Epithelial cell of proximal tubule (primary cell): ENCODE data around the gene SNX9. TPM values are rescaled to one million over a fixed set of nuclear protein-coding genes. Genes with fewer than 3 reads are reported as not detected.
"Not testable (repeated sequence)": the region's sequence is repeated elsewhere in the genome, so short reads cannot be mapped to it uniquely, and the experiment has no call there.

Source experiments
- DNase-seq: peaks from one replicate; pipeline ENCODE4 v3.0.0-alpha.2; 2011; ENCODE audit warnings: low read depth
- H3K4me3 ChIP-seq: 2 replicates; pipeline ENCODE4 v1.5.1; 2011; ENCODE audit warnings: low read depth, mild to moderate bottlenecking, low read length
- total RNA-seq: library from RNA; depleted of rRNA; stranded (reverse); fragments of >200 nt; gene quantifications from 2 replicates; pipeline ENCODE4 v1.2.3, GENCODE V29; 2015
- TF ChIP-seq, protein P1 (sequence below): conservative IDR thresholded peaks from 2 replicates; pipeline ENCODE4 v1.5.1; 2012; ENCODE audit warnings: low read depth, mild to moderate bottlenecking, low read length

The SNX9 gene
- total RNA-seq, 1 donor from 2014 or later: 51.3 TPM

- TF ChIP-seq, protein P1, sequence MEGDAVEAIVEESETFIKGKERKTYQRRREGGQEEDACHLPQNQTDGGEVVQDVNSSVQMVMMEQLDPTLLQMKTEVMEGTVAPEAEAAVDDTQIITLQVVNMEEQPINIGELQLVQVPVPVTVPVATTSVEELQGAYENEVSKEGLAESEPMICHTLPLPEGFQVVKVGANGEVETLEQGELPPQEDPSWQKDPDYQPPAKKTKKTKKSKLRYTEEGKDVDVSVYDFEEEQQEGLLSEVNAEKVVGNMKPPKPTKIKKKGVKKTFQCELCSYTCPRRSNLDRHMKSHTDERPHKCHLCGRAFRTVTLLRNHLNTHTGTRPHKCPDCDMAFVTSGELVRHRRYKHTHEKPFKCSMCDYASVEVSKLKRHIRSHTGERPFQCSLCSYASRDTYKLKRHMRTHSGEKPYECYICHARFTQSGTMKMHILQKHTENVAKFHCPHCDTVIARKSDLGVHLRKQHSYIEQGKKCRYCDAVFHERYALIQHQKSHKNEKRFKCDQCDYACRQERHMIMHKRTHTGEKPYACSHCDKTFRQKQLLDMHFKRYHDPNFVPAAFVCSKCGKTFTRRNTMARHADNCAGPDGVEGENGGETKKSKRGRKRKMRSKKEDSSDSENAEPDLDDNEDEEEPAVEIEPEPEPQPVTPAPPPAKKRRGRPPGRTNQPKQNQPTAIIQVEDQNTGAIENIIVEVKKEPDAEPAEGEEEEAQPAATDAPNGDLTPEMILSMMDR: no peak
Observed at GRCh38 chr6:157790548-157791160, 32.4 kb upstream of the SNX9 start.

GRCh38 chr6:157791450-157791849, 31.6 kb upstream of the SNX9 start:
- no peak for DNase-seq
- H3K4me3 ChIP-seq: no peak overlapping the region
- TF ChIP-seq, protein P1: no peak

More at GRCh38 chr6:157790548-157791160, 32.4 kb upstream of the SNX9 start:
- no peak for DNase-seq
- no peak overlapping the region for H3K4me3 ChIP-seq

DNA sequence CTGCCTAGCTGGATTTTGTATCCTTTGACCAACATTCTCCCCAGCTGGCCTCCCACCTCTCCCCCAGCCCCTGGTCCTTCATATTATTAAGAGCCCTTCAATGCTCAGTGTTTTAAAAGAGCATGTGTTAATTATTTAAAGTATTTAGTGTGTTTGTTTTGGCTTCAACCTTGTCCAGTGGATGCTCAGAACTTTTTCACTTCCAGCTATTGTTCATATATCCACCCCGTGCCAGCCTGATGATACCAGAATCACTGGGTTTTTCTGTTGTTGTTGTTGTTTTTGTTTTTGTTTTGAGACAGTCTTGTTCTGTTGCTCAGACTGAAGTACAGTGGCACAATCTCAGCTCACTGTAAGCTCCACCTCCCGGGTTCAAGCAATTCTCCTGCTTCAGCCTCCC, 30.4 kb upstream of the SNX9 start:
- DNase-seq: no peak
- no peak overlapping the region for H3K4me3 ChIP-seq
- TF ChIP-seq, protein P1: no peak

DNA sequence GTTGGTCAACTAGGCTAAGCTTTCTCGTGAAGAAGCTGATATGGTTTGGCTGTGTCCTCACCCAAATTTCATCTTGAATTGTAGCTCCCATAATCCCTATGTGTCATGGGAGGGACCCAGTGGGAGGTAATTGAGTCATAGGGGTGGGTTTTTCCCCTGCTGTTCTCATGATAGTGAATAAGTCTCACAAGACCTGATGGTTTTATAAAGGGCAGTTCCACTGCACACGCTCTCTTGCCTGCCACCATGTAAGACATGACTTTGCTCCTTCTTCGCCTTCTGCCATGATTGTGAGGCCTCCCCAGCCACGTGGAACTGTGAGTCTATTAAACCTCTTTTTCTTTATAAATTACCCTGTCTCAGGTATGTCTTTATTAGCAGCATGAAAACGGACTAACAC, 29.0 kb upstream of the SNX9 start:
- H3K4me3 ChIP-seq, DNase-seq: not testable (repeated sequence)

DNA sequence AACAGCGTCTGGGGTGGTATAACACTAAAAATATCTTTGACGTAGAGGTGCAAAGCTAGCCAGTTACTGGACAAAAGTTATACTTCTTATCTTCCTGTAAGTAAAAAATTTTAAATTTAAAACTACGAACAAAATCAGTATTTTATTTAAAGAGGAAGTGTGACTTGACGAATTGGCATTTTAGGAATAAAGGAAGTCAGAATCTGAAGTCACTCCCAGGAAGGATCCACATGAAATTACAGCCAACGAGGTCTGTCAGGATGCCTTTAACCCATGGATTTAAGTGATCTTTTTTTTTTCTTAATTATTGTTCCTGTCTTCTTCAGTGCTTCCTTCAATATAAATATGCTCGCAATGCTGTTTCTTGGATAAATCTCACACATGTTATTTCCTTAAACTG, 27.2 kb upstream of the SNX9 start:
- no peak overlapping the region for H3K4me3 ChIP-seq
- TF ChIP-seq, protein P1: no peak
- no peak for DNase-seq

DNA sequence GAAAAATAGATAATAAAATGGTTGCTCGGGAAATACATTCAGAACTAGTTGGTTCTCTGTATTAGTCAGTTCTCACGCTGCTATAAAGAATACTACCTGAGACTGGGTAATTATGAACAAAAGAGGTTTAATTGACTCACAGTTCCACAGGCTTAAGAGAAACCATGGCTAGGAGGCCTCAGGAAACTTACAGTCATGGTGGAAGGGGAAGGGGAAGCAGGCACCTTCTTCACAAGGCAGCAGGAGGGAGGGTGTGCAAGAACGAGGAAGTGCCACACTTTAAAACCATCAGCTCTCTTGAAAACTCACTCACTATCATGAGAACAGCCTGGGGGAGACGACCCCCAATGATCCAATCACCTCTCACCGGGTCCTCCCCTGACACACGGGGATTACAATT, 24.2 kb upstream of the SNX9 start:
- H3K4me3 ChIP-seq: no peak overlapping the region
- TF ChIP-seq, protein P1: no peak
- DNase-seq: no peak

- not testable (repeated sequence) for H3K4me3 ChIP-seq, DNase-seq
Observed at GRCh38 chr6:157799561-157799960, 23.5 kb upstream of the SNX9 start.

DNA sequence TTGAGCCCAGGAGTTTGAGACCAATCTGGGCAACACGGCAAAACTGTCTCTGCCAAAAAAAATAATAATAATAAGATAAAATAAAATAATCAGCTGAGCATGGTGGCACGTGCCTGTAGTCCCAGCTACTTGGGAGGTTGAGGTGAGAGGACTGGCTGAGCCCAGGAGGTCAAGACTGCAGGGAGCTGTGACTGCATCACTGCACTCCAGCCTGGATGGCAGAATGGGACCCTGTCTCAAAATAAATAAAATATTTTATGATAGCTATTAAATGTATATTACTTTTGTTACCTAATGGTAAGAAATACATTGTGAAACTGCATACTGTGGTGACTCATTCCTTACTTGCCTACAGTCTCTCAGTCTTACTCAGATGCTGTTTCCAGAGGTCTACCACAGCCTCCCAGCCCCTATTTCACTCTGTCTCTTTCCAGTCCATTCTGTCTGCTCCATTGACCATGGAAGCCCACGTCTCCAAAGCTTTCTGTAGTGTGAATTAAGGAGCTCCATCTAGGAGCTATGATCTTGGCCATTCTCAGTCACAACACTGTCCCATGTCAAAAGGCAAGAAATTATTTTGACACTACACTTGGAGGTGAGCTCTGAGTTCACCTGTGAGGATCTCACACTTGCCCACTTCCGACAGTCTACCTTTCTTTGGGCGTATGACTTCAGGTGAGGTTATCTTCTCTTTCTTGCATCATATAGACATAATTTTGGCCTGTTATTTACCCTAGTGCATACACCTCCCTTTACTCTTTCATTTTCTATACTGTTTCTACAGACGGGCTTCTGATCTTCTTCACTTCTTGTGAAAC, 22.4 kb upstream of the SNX9 start:
- TF ChIP-seq, protein P1: no peak
- H3K4me3 ChIP-seq: no peak overlapping the region
- DNase-seq: no peak
